ENCODE data around the gene DPYSL3.

- no peak for TF ChIP-seq CTCF (IDR thresholded peaks at IDR 0.05; ENCODE audit: insufficient read depth, low read length)
- no peak for TF ChIP-seq GABPA (IDR thresholded peaks at IDR 0.05; ENCODE audit: low read depth)
Observed at GRCh38 chr5:147504011-147504410, 5.9 kb downstream of the DPYSL3 start.
